ENCODE results near the gene SLC38A2. TPM values are rescaled to one million over a fixed set of nuclear protein-coding genes. Genes with fewer than 3 reads are reported as not detected.
A peak's percentile ranks its signal among the peaks of the same experiment; 100 is the strongest.

SLC38A2 gene
- total RNA-seq, 1 donor from 2014 or later: 1,114 TPM

DNA sequence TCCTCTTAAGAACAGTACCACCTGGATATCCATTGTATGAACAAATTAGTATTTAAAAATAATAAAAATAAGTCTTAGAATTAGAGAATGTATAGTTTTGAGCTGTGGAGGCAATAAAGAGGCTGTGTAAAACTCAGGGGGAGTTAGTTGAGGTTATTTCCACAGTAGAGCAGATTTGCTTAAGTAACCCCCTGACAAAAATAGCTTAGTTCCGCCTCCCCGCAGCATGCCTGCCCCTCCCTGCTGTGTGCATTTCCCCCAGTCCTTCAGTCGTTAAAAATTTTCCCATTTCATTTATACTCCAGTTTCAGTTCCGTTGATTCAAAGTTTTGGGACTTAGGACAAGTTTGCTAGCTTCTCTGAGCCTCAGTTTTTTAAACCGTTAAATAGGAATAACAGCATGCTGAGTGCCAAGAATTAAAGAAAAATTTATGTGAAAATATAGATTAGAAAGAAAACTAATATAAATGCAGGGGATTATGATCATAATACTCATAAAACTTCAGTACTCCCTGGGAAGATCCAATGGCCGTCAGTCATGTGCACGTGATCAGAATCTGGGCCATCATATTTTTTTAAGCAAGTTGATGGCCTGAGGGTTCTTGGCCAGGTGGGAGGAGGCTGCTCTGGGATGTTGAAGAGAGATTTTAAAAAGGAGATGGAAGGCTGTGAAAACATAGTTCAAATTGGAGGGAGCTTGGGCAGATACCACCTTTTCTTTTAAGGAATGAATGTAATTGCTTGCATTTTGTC is 14.5 kb upstream of the SLC38A2 start:
- H3K4me3 ChIP-seq (ENCODE audit: low read depth, low read length): no peak overlapping the region
- no peaks in the 10 kb centered on the region for H3K36me3 ChIP-seq (ENCODE audit: control insufficient read depth, insufficient read depth, low read length)
- TF ChIP-seq, protein P1, sequence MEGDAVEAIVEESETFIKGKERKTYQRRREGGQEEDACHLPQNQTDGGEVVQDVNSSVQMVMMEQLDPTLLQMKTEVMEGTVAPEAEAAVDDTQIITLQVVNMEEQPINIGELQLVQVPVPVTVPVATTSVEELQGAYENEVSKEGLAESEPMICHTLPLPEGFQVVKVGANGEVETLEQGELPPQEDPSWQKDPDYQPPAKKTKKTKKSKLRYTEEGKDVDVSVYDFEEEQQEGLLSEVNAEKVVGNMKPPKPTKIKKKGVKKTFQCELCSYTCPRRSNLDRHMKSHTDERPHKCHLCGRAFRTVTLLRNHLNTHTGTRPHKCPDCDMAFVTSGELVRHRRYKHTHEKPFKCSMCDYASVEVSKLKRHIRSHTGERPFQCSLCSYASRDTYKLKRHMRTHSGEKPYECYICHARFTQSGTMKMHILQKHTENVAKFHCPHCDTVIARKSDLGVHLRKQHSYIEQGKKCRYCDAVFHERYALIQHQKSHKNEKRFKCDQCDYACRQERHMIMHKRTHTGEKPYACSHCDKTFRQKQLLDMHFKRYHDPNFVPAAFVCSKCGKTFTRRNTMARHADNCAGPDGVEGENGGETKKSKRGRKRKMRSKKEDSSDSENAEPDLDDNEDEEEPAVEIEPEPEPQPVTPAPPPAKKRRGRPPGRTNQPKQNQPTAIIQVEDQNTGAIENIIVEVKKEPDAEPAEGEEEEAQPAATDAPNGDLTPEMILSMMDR (IDR thresholded peaks at IDR 0.05; ENCODE audit: insufficient read depth, low read length, severe bottlenecking): no peak
- FAIRE-seq (no peak), DNase-seq (ENCODE audit: low read depth) (no peak)
- H3K27me3 ChIP-seq (ENCODE audit: control insufficient read depth, insufficient read depth, low read length): no peaks in the 10 kb centered on the region

DNA sequence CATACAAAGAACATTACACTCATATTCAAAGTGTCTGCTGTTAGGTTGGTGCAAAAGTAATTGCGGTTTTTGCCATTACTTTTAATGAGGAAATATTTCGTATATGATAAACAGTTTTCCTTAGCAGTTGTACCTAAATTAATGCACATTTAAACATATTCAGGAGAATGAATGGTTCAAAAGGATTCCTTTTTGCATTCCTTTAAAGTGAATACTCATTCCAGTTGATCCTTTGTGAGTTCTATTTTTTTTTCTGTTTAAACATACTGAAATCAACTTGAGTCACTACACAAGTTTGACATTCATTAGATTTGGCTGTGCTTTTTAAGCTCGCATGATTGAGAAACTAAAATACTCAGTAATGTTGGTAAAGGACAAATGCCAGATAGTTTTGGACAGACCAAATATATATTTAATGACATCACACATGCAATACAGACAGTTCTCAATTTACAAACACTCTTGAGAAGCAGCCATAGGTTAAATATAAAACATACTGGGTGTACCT is 13.8 kb upstream of the SLC38A2 start:
- no peak for FAIRE-seq
- no peaks in the 10 kb centered on the region for H3K27me3 ChIP-seq (ENCODE audit: control insufficient read depth, insufficient read depth, low read length)
- TF ChIP-seq, protein P1 (IDR thresholded peaks at IDR 0.05; ENCODE audit: insufficient read depth, low read length, severe bottlenecking): no peak
- H3K4me3 ChIP-seq (ENCODE audit: low read depth, low read length): no peak overlapping the region
- no peaks in the 10 kb centered on the region for H3K36me3 ChIP-seq (ENCODE audit: control insufficient read depth, insufficient read depth, low read length)
- peak; percentile 98 for DNase-seq (ENCODE audit: low read depth)

DNA sequence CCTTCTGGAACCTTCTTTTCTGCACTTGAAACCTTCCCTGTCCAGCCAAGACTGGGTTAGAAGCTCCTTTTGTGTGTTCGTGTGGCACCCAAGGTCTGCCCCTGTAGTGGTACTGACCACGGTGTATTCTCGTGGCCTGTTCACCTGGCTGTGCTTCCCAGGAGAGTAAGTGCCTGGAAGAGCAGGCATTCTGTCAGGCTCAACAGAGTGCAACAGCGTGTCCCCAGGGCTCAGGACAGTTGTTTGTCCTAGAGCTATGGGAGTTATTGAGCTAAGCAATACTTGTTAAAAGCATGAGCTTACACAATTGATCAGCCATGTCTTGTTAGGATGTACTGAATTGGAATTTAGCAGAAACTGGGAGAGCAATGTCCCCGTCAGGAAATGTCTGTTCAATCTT is 12.9 kb upstream of the SLC38A2 start:
- DNase-seq (ENCODE audit: low read depth) (no peak), FAIRE-seq (no peak)
- H3K27me3 ChIP-seq (ENCODE audit: control insufficient read depth, insufficient read depth, low read length): no peaks in the 10 kb centered on the region
- no peak overlapping the region for H3K4me3 ChIP-seq (ENCODE audit: low read depth, low read length)
- no peaks in the 10 kb centered on the region for H3K36me3 ChIP-seq (ENCODE audit: control insufficient read depth, insufficient read depth, low read length)
- TF ChIP-seq, protein P1 (IDR thresholded peaks at IDR 0.05; ENCODE audit: insufficient read depth, low read length, severe bottlenecking): no peak

DNA sequence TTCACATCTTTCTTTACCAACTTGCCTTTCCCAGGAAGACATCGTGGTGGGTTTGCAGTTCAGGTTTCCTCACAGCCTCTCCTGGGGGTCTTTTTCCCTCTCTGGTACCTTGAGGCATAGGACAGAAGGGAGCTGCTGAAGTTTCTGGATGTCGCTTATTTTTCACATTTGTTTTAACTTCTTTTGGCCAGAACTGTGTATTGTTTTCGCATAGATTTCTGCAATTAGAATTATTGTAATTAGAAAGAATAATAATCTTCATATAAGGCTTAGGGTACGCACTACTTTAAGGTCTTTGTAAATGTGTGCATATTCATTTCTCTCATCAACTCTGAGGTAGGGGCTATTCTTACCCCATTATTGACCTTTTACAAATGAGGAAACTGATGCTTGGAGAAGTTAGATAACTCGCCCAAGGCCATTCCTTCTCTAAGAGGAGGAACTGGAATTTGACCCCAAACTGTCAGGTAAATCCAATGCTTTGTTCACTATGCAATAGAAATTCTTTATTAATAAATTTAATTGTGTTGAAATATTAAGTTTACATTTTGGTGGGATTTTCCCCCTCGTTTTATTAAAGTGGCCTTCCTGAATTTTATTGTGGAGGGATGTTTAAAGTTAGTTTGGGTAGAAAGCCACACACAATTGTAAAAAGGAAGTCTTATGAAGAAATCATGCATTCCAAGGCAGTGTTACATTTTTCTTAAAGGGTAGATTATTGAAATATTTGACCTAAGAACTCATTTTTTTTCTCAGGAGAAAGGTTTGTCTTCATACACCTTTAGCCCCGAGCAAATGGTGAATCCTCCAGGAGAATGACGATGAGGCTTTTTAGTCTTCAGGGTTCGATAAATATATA is 12.1 kb upstream of the SLC38A2 start:
- no peaks in the 10 kb centered on the region for H3K27me3 ChIP-seq (ENCODE audit: control insufficient read depth, insufficient read depth, low read length)
- peak overlapping the region; percentile 77 for H3K4me3 ChIP-seq (ENCODE audit: low read depth, low read length)
- no peak for DNase-seq (ENCODE audit: low read depth)
- H3K36me3 ChIP-seq (ENCODE audit: control insufficient read depth, insufficient read depth, low read length): no peaks in the 10 kb centered on the region
- FAIRE-seq: no peak
- TF ChIP-seq, protein P1 (IDR thresholded peaks at IDR 0.05; ENCODE audit: insufficient read depth, low read length, severe bottlenecking): no peak

DNA sequence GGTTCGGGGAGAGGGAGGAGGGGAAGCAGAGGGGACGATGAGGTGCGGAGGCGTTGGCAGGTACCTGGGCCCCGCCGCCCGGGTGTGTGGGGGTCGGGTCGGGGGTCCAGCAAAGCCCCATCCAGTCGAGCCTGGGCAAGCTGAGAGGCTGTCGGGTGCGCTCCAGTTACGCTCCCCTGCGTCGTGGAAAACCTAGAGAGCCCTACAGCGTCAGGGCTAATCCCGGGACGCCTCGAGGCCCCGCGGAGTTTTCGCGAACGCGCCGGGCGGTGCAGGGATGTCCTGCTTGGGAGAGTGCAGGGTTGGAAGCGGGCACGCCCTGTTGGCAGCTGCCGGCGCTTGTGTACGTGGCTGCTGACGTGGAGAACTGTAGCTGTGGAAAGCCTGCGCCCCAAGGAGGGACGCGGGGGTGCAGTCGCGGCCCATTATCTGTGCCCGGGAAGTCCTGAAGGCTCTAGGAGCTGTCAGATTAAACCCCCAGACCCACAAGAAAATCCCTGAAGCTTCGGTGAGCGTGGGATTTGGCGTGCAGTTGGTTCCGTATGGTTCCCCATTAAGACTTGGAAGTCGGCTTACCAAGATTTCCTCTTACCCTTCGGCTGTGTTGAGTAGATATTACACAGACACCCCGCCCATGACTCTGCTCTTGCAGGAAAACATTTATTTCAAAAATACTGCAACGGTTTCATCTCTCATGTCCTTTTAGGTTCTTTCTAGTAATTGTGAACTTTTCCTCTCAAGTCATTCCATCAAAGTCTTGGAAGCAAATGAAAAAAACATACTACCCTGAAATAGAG is 11.3 kb upstream of the SLC38A2 start:
- peak; percentile 81 for DNase-seq (ENCODE audit: low read depth)

More for the DNA sequence above, 11.3 kb upstream of the SLC38A2 start:
- H3K27me3 ChIP-seq (ENCODE audit: control insufficient read depth, insufficient read depth, low read length): no peaks in the 10 kb centered on the region
- H3K4me3 ChIP-seq (ENCODE audit: low read depth, low read length): peak overlapping the region; percentile 77
- TF ChIP-seq, protein P1 (IDR thresholded peaks at IDR 0.05; ENCODE audit: insufficient read depth, low read length, severe bottlenecking): no peak
- no peak for FAIRE-seq
- H3K36me3 ChIP-seq (ENCODE audit: control insufficient read depth, insufficient read depth, low read length): no peaks in the 10 kb centered on the region

Measured in bronchial epithelial cell (primary cell).